PFSK-1 (cell line): Measurements from ENCODE around the gene KLHL22.

Experiments
- POLR2AphosphoS5 ChIP-seq: IDR thresholded peaks from 2 replicates; pipeline ENCODE4 v1.6.1; 2012; ENCODE audit warnings: low read depth, mild to moderate bottlenecking, control low read depth, low read length, moderate library complexity
- TF ChIP-seq, protein P1 (sequence below), 2 experiments: IDR thresholded peaks; 2 replicates each; pipeline versions ENCODE4 v1.6.1 to v1.8.0; 2011 to 2012; ENCODE audit warnings: low read depth in 2 of 2, low read length in 2 of 2, control low read depth in 1 of 2, inconsistent platforms in 1 of 2, mild to moderate bottlenecking in 1 of 2, moderate library complexity in 1 of 2; ENCODE audit not compliant: insufficient read depth in 1 of 2

DNA sequence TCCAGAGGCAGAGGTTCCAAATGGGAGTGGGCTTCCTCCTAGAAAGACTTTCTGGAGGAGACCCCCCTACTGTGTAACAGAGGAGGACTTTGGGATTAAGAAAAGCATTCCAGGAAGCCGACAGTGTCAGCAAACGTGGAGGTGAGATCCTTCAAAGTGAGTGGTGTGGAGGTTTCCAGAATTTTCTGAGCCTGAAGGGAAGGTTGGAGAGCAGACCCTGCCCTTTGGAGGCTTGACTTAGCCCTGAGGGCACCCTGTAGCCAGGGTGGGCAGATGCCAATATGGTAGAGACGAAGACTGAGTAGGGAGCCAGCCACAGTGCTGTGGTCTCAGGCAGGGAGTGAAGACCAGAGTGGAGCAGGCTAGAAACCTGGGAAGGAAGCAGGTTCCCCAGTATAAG, 1.8 kb upstream of the KLHL22 start:
- TF ChIP-seq, protein P1, sequence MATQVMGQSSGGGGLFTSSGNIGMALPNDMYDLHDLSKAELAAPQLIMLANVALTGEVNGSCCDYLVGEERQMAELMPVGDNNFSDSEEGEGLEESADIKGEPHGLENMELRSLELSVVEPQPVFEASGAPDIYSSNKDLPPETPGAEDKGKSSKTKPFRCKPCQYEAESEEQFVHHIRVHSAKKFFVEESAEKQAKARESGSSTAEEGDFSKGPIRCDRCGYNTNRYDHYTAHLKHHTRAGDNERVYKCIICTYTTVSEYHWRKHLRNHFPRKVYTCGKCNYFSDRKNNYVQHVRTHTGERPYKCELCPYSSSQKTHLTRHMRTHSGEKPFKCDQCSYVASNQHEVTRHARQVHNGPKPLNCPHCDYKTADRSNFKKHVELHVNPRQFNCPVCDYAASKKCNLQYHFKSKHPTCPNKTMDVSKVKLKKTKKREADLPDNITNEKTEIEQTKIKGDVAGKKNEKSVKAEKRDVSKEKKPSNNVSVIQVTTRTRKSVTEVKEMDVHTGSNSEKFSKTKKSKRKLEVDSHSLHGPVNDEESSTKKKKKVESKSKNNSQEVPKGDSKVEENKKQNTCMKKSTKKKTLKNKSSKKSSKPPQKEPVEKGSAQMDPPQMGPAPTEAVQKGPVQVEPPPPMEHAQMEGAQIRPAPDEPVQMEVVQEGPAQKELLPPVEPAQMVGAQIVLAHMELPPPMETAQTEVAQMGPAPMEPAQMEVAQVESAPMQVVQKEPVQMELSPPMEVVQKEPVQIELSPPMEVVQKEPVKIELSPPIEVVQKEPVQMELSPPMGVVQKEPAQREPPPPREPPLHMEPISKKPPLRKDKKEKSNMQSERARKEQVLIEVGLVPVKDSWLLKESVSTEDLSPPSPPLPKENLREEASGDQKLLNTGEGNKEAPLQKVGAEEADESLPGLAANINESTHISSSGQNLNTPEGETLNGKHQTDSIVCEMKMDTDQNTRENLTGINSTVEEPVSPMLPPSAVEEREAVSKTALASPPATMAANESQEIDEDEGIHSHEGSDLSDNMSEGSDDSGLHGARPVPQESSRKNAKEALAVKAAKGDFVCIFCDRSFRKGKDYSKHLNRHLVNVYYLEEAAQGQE (IDR thresholded peaks at IDR 0.05; ENCODE audit: insufficient read depth in 1 of 2, low read depth in 2 of 2, low read length in 2 of 2): no peak
- no peak for TF ChIP-seq POLR2AphosphoS5
